T-cell (primary cell): Measurements from ENCODE around the gene COG4. TPM values are rescaled to one million over a fixed set of nuclear protein-coding genes. Genes with fewer than 3 reads are reported as not detected.
A peak's percentile ranks its signal among the peaks of the same experiment; 100 is the strongest.

Source experiments
- ATAC-seq, 4 experiments: fragments of 200-7000 bp in 3 of 4; fragments of 150-1000 bp in 1 of 4; cut with Tn5 transposase; replicated peaks in 1 of 4; 1 replicate in 3 of 4; 2 replicates in 1 of 4; pipeline ENCODE4 v1.10.0; 2021; ENCODE audit warnings: moderate library complexity in 3 of 4, mild to moderate bottlenecking in 2 of 4, moderate number of reproducible peaks in 1 of 4
- CTCF ChIA-PET, 2 donors: fragments of 300-600 bp; sonication (Branson Sonifier 250); formaldehyde crosslinking; loops; one replicate each; lab custom pipeline; 2022; ENCODE audit warnings: antibody characterized with exemption in 2 of 2; lab: Charles Lee
- POLR2A ChIA-PET, 2 donors: fragments of 300-600 bp; sonication (Branson Sonifier 250); formaldehyde crosslinking; loops; one replicate each; lab custom pipeline; 2022; ENCODE audit warnings: antibody characterized with exemption in 2 of 2; lab: Charles Lee
- DNase-seq, 35 experiments: peaks; one replicate each; pipeline versions ENCODE4 v3.0.0 to v3.0.0-alpha.2; 2013 to 2023
- H3K27ac ChIP-seq: one replicate; pipeline ENCODE4 v1.5.1; 2013; ENCODE audit warnings: low read length
- H3K27me3 ChIP-seq, 2 experiments: replicated peaks in 1 of 2; 1 replicate in 1 of 2; 2 replicates in 1 of 2; pipeline versions ENCODE4 v1.6.1 to v1.7.0; 2013; ENCODE audit warnings: low read length in 1 of 2, mixed read lengths in 1 of 2; ENCODE audit not compliant: control insufficient read depth in 2 of 2, insufficient read depth in 2 of 2; ENCODE audit errors: extremely low read depth in 1 of 2
- H3K36me3 ChIP-seq, 2 donors: 1 replicate in 1 of 2; 2 replicates in 1 of 2; pipeline versions ENCODE4 v1.6.1 to v1.7.0; 2013; ENCODE audit warnings: low read length in 1 of 2; ENCODE audit not compliant: control insufficient read depth in 2 of 2, insufficient read depth in 1 of 2; ENCODE audit errors: extremely low read depth in 1 of 2
- H3K4me1 ChIP-seq, 2 experiments: 1 replicate in 1 of 2; 2 replicates in 1 of 2; pipeline versions ENCODE4 v1.6.1 to v1.7.0; 2013; ENCODE audit warnings: low read length in 2 of 2, mixed read lengths in 1 of 2; ENCODE audit not compliant: insufficient read depth in 2 of 2, control insufficient read depth in 1 of 2; ENCODE audit errors: extremely low read depth in 1 of 2
- H3K4me3 ChIP-seq, 2 donors: 1 replicate in 1 of 2; 2 replicates in 1 of 2; pipeline versions ENCODE4 v1.5.1 to v1.7.0; 2013; ENCODE audit warnings: mild to moderate bottlenecking in 2 of 2, low read length in 1 of 2, moderate library complexity in 1 of 2; ENCODE audit not compliant: control insufficient read depth in 1 of 2; ENCODE audit errors: extremely low read depth in 1 of 2
- H3K9me3 ChIP-seq: 2 replicates; pipeline ENCODE4 v1.7.0; 2013
- H3K27ac Mint-ChIP-seq, 2 donors: one replicate each; pipeline ENCODE4 v1.8.0; 2020 to 2021; ENCODE audit warnings: mild to moderate bottlenecking in 2 of 2, mixed read lengths in 2 of 2
- H3K27me3 Mint-ChIP-seq, 2 donors: one replicate each; pipeline ENCODE4 v1.8.0; 2021 to 2022; ENCODE audit warnings: mixed read lengths in 2 of 2
- H3K36me3 Mint-ChIP-seq: one replicate; pipeline ENCODE4 v1.8.0; 2021; ENCODE audit warnings: mixed read lengths
- H3K4me1 Mint-ChIP-seq, 3 donors: one replicate each; pipeline ENCODE4 v1.8.0; 2020 to 2022; ENCODE audit warnings: mixed read lengths in 3 of 3, mild to moderate bottlenecking in 1 of 3
- H3K4me3 Mint-ChIP-seq, 3 donors: one replicate each; pipeline ENCODE4 v1.8.0; 2020 to 2022; ENCODE audit warnings: mild to moderate bottlenecking in 3 of 3, mixed read lengths in 3 of 3, moderate library complexity in 3 of 3
- H3K9me3 Mint-ChIP-seq, 3 donors: one replicate each; pipeline ENCODE4 v1.8.0; 2020 to 2022; ENCODE audit warnings: mixed read lengths in 3 of 3
- WGBS: methylation state at CpG from one replicate; pipeline ENCODE4 v1.1.5; 2013; ENCODE audit warnings: missing lambda C conversion rate; ENCODE audit not compliant: insufficient coverage; 5-methylcytosine and 5-hydroxymethylcytosine counted together
- total RNA-seq, 35 experiments: library from RNA in 6 of 35; stranded (reverse) in 6 of 35; fragments of 120-200 nt in 1 of 35; gene quantifications; one replicate each; pipeline versions ENCODE4 v1.2.1 to v1.2.4 and lab custom pipeline; 2013 to 2026

The COG4 gene
- total RNA-seq, 5 donors from 2014 or later (not counting 1 experiment from before 2014, with no cell fraction given) = 49.5 to 70.6 (median 60.6) TPM

GRCh38 chr16:70468776-70469525, 54.4 kb downstream of the COG4 start:
- Histone ChIP-seq H3K27me3 (no peaks in the 10 kb centered on the region), H3K4me1 (no peaks in the 10 kb centered on the region), H3K4me3 (no peak overlapping the region), H3K9me3 (no peaks in the 10 kb centered on the region), H3K36me3 (peaks cover 10 to 24% of the 10 kb centered on the region in 2 donors), H3K27ac (no peak overlapping the region)
- Mint-ChIP-seq H3K36me3 (peaks cover 12% of the 10 kb centered on the region), H3K4me3 (no peak overlapping the region), H3K27me3 (no peaks in the 10 kb centered on the region), H3K4me1 (no peaks in the 10 kb centered on the region), H3K9me3 (no peaks in the 10 kb centered on the region), H3K27ac (no peak overlapping the region)
- ATAC-seq (no peak), DNase-seq (no peak)
- 87% methylated on average over 6 of the region's 16 CpGs for WGBS
- POLR2A ChIA-PET = no interaction called here
- CTCF ChIA-PET = no interaction called here

DNA sequence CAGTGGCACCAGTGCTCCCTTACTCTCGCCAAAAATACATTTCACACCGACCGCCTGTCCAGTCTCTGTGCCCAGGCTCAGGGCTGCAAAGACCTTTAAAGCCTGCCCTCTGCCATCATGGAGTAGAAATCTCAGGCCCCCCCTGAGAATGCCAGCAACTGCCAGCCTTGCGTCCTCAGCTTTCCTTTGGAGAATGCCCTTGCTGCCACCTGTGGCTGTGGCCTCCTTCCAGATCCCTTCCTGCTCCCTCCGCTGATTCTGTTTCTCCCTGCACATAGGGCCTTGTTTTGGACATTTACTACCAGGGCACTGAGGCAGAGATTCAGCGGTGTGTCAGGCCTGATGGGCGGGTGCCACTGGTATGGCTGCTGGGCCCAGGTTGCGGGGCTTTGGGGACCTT, 55.7 kb downstream of the COG4 start:
- ATAC-seq = no peak
- CTCF ChIA-PET = no interaction called here
- 94% methylated on average over 6 of the region's 8 CpGs for WGBS

GRCh38 chr16:70467113-70467512, 56.2 kb downstream of the COG4 start:
- DNase-seq (peak in 1 of 35 experiments; percentile 16), ATAC-seq (no peak)
- H3K9me3 ChIP-seq = no peaks in the 10 kb centered on the region
- Mint-ChIP-seq H3K4me3 (no peak overlapping the region), H3K27ac (no peak overlapping the region), H3K27me3 (no peaks in the 10 kb centered on the region), H3K9me3 (no peaks in the 10 kb centered on the region), H3K36me3 (peaks cover 11% of the 10 kb centered on the region), H3K4me1 (no peaks in the 10 kb centered on the region)
- peaks cover 17 to 18% of the 10 kb centered on the region in 2 donors for H3K36me3 ChIP-seq
- H3K4me3 ChIP-seq = no peak overlapping the region
- H3K4me1 ChIP-seq = no peaks in the 10 kb centered on the region
- no peak overlapping the region for H3K27ac ChIP-seq
- no peaks in the 10 kb centered on the region for H3K27me3 ChIP-seq
- CTCF ChIA-PET = no interaction called here
- WGBS = 88% methylated on average over 10 of the region's 11 CpGs
- POLR2A ChIA-PET = no interaction called here

More for the DNA sequence above, 55.7 kb downstream of the COG4 start:
- H3K9me3 Mint-ChIP-seq = no peaks in the 10 kb centered on the region
- no peaks in the 10 kb centered on the region for H3K27me3 ChIP-seq
- no peaks in the 10 kb centered on the region for H3K4me1 Mint-ChIP-seq
- H3K36me3 ChIP-seq = peaks cover 19 to 22% of the 10 kb centered on the region in 2 donors
- no peak overlapping the region for H3K27ac Mint-ChIP-seq
- H3K4me3 Mint-ChIP-seq = no peak overlapping the region
- H3K27me3 Mint-ChIP-seq = no peaks in the 10 kb centered on the region
- POLR2A ChIA-PET = no interaction called here
- no peaks in the 10 kb centered on the region for H3K9me3 ChIP-seq
- DNase-seq = no peak
- H3K4me1 ChIP-seq = no peaks in the 10 kb centered on the region
- no peak overlapping the region for H3K27ac ChIP-seq
- peaks cover 11% of the 10 kb centered on the region for H3K36me3 Mint-ChIP-seq
- H3K4me3 ChIP-seq = no peak overlapping the region

- Histone ChIP-seq H3K4me1 (no peaks in the 10 kb centered on the region), H3K36me3 (peaks cover 17 to 20% of the 10 kb centered on the region in 2 donors), H3K27ac (no peak overlapping the region), H3K4me3 (no peak overlapping the region), H3K27me3 (no peaks in the 10 kb centered on the region), H3K9me3 (no peaks in the 10 kb centered on the region)
- H3K4me1 Mint-ChIP-seq = peaks cover 0 to under 1% (median 0%) of the 10 kb centered on the region in 3 donors
- WGBS = 100% methylated on average over 4 of the region's 7 CpGs
- H3K4me3 Mint-ChIP-seq = no peak overlapping the region
- DNase-seq (no peak), ATAC-seq (no peak)
- ChIA-PET POLR2A (no interaction called here), CTCF (no interaction called here)
- no peaks in the 10 kb centered on the region for H3K27me3 Mint-ChIP-seq
- no peaks in the 10 kb centered on the region for H3K9me3 Mint-ChIP-seq
- no peak overlapping the region for H3K27ac Mint-ChIP-seq
- H3K36me3 Mint-ChIP-seq = peaks cover 11% of the 10 kb centered on the region
These were observed 56.6 kb downstream of the COG4 start for GRCh38 chr16:70466805-70467076.

GRCh38 chr16:70465999-70466804, 57.2 kb downstream of the COG4 start:
- Mint-ChIP-seq H3K9me3 (no peaks in the 10 kb centered on the region), H3K36me3 (peaks cover 11% of the 10 kb centered on the region), H3K4me3 (no peak overlapping the region), H3K27me3 (no peaks in the 10 kb centered on the region), H3K4me1 (peaks cover 0 to 3% (median 0%) of the 10 kb centered on the region in 3 donors), H3K27ac (no peak overlapping the region)
- WGBS = 91% methylated on average over 8 of the region's 13 CpGs
- no peaks in the 10 kb centered on the region for H3K4me1 ChIP-seq
- ChIA-PET POLR2A (no interaction called here), CTCF (interaction anchor here in 1 of 2 donors (0.5 kb wide), 1 partner anchor 1344 kb away, joined by 3 read pairs; no protein-coding TSS in a partner anchor)
- DNase-seq (no peak), ATAC-seq (no peak)
- no peak overlapping the region for H3K27ac ChIP-seq
- H3K4me3 ChIP-seq = no peak overlapping the region
- peaks cover 17 to 23% of the 10 kb centered on the region in 2 donors for H3K36me3 ChIP-seq
- no peaks in the 10 kb centered on the region for H3K9me3 ChIP-seq
- no peaks in the 10 kb centered on the region for H3K27me3 ChIP-seq

GRCh38 chr16:70463235-70463634, 60.1 kb downstream of the COG4 start:
- Histone ChIP-seq H3K4me1 (no peaks in the 10 kb centered on the region), H3K27ac (no peak overlapping the region), H3K9me3 (no peaks in the 10 kb centered on the region), H3K36me3 (peaks cover 16 to 17% of the 10 kb centered on the region in 2 donors), H3K27me3 (no peaks in the 10 kb centered on the region), H3K4me3 (no peak overlapping the region)
- Mint-ChIP-seq H3K36me3 (peaks cover 11% of the 10 kb centered on the region), H3K27ac (no peak overlapping the region), H3K4me3 (no peak overlapping the region), H3K27me3 (no peaks in the 10 kb centered on the region), H3K9me3 (no peaks in the 10 kb centered on the region), H3K4me1 (peaks cover 0 to 3% (median 0%) of the 10 kb centered on the region in 3 donors)
- DNase-seq (no peak), ATAC-seq (no peak)
- WGBS = 100% methylated on average over 1 of the region's 2 CpGs
- ChIA-PET CTCF (no interaction called here), POLR2A (no interaction called here)
